Bronchial epithelial cell (primary cell): ENCODE results near the gene ISCU. TPM values are rescaled to one million over a fixed set of nuclear protein-coding genes. Genes with fewer than 3 reads are reported as not detected.

ENCODE experiments used
- DNase-seq: peaks from one replicate; pipeline ENCODE4 v3.0.0-alpha.2; 2010; ENCODE audit warnings: low read depth
- FAIRE-seq: peaks from 2 replicates; lab custom pipeline; 2011; peaks lifted over from hg19 to GRCh38; lab: Jason Lieb, UNC
- H3K27me3 ChIP-seq: 2 replicates; pipeline ENCODE4 v1.5.1; 2011; ENCODE audit warnings: low read length; ENCODE audit not compliant: control insufficient read depth, insufficient read depth
- H3K36me3 ChIP-seq: 2 replicates; pipeline ENCODE4 v1.5.1; 2011; ENCODE audit warnings: low read length; ENCODE audit not compliant: control insufficient read depth, insufficient read depth
- H3K4me3 ChIP-seq: 2 replicates; pipeline ENCODE4 v1.5.1; 2011; ENCODE audit warnings: mild to moderate bottlenecking, low read depth, low read length, control low read depth
- total RNA-seq: library from RNA; depleted of rRNA; stranded (reverse); fragments of >200 nt; gene quantifications from 2 replicates; pipeline ENCODE4 v1.2.1, GENCODE V29; 2014
- TF ChIP-seq, protein P1 (sequence below): IDR thresholded peaks from 2 replicates; pipeline ENCODE4 v1.5.1; 2011; ENCODE audit warnings: mild to moderate bottlenecking, moderate library complexity, low read length, control low read depth, inconsistent platforms; ENCODE audit not compliant: insufficient read depth, severe bottlenecking

Gene ISCU
- total RNA-seq, 1 donor from 2014 or later, result 155 TPM

DNA sequence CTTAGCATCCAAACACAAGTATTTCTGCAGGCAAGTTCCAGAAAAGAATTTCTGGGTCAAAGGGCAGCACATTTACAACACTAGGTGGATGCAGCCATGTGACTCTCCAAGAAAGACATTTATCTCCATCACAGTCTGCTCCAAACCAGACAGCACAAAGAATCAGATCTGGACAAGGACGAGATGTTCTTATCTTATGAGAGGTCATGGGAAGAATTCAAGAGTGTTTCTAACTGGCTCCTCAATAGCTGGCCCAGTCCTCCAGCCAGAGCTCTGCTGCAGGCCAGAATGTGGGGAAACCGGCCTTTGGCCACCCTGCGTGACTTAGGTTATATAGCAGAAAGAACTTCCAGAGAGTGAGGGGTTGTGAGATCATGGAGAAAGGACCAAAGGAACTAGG is 18.1 kb downstream of the ISCU start:
- Histone ChIP-seq H3K36me3 (no peaks in the 10 kb centered on the region), H3K27me3 (no peaks in the 10 kb centered on the region), H3K4me3 (no peak overlapping the region)
- TF ChIP-seq, protein P1, sequence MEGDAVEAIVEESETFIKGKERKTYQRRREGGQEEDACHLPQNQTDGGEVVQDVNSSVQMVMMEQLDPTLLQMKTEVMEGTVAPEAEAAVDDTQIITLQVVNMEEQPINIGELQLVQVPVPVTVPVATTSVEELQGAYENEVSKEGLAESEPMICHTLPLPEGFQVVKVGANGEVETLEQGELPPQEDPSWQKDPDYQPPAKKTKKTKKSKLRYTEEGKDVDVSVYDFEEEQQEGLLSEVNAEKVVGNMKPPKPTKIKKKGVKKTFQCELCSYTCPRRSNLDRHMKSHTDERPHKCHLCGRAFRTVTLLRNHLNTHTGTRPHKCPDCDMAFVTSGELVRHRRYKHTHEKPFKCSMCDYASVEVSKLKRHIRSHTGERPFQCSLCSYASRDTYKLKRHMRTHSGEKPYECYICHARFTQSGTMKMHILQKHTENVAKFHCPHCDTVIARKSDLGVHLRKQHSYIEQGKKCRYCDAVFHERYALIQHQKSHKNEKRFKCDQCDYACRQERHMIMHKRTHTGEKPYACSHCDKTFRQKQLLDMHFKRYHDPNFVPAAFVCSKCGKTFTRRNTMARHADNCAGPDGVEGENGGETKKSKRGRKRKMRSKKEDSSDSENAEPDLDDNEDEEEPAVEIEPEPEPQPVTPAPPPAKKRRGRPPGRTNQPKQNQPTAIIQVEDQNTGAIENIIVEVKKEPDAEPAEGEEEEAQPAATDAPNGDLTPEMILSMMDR, result no peak
- no peak for DNase-seq
- FAIRE-seq, result no peak

DNA sequence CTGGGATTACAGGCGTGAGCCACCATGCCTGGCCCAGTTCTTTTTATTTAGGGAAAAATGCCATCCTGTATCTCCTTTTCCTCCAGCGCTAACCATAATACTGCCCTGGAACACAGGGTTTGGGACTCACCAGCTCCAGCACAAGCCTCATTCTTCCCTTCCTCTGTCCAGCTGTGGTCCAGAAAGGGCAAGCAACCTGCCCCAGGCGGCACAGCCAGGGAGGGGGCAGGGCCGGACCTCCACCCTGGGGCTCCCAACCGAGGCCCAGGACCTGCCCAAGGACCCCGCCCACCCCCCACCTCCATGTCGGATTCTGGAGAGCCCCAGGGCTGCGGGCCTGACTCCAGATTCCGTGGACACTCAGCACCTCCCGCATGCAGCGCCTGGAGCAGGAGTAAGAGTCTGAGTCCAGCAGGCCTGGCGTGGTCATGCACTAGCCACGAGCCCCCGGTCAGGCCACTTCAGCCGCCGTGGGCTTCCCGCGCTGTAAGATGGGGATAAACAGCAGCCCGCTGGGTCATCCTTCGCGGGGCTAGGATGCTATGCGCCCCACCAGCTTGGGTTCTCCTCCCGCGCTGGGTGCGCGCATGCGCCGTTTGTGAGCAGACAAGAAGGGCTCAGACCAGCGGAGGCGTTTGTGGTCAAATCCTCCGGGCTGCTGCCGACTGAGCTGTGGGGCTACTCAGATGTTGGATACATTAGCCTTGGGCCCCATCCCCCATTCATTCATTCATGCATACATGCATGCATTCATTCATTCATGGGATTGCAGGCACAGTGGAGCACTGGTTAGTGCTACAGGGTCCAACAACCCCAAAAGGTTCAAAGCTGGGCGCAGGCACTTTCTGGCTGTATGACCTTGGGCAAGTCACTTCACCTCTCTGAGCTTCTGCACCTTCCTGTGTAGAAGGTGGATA is 19.2 kb downstream of the ISCU start:
- Histone ChIP-seq H3K36me3 (no peaks in the 10 kb centered on the region), H3K27me3 (no peaks in the 10 kb centered on the region), H3K4me3 (no peak overlapping the region)
- DNase-seq (no peak), FAIRE-seq (no peak)
- TF ChIP-seq, protein P1, result no peak

GRCh38 chr12:108582509-108582908 is 20.1 kb downstream of the ISCU start:
- TF ChIP-seq, protein P1, result no peak
- H3K27me3 ChIP-seq, result no peaks in the 10 kb centered on the region
- no peak for FAIRE-seq
- DNase-seq, result no peak
- H3K4me3 ChIP-seq, result no peak overlapping the region
- no peaks in the 10 kb centered on the region for H3K36me3 ChIP-seq

- Histone ChIP-seq H3K4me3 (no peak overlapping the region), H3K27me3 (no peaks in the 10 kb centered on the region), H3K36me3 (no peaks in the 10 kb centered on the region)
- TF ChIP-seq, protein P1, result no peak
- DNase-seq, result no peak
- no peak for FAIRE-seq
These were observed 20.8 kb downstream of the ISCU start for GRCh38 chr12:108582978-108583770.

GRCh38 chr12:108583991-108584390 is 21.6 kb downstream of the ISCU start:
- TF ChIP-seq, protein P1, result no peak
- Histone ChIP-seq H3K4me3 (no peak overlapping the region), H3K27me3 (peaks cover 2% of the 10 kb centered on the region), H3K36me3 (no peaks in the 10 kb centered on the region)
- DNase-seq (no peak), FAIRE-seq (no peak)
